Measurements from ENCODE around the gene TMA7B. TPM values are rescaled to one million over a fixed set of nuclear protein-coding genes. Genes with fewer than 3 reads are reported as not detected.

TMA7B gene
- total RNA-seq, 3 donors from 2014 or later = 0.16 TPM; not detected in 2

DNA sequence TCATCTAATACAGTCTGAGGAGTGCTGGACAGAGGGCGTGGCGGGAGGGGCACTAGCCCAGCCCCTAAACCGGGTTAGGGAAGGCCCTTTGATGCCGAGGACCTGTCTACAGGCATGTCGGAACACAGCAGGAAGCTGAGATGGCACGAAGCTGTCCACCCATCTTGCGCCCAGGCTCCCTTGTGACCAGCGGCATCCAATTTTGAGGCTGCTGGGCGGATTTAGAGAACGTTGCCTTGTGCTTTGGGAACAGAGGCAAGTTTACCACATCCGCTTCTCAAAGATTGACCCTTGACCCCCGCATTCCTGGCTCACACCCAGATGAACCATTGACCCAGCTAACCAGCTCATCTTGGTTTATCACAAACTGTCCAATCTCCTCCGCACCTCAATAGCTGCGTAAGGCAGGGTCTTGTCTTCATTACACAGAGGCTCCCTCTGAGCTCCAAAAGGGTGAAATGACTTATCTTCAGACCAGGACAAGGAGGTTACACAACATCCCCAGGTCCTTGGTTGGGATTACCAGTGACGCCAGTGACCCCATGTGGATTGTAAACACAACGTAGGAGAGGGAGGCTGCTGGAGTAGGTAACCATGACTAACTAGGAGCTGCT is 39.1 kb downstream of the TMA7B start:
- H3K4me3 ChIP-seq = no peak overlapping the region
- H3K27ac ChIP-seq = peak overlapping the region; percentile 16 to 68
- H3K27me3 ChIP-seq = no peaks in the 10 kb centered on the region
- no peak for DNase-seq (ENCODE audit: low spot score in 2 of 2)
- H3K36me3 ChIP-seq = no peaks in the 10 kb centered on the region
- TF ChIP-seq POLR2AphosphoS5 (IDR thresholded peaks at IDR 0.05) (no peak), POLR2A (IDR thresholded peaks at IDR 0.05) (no peak)
- TF ChIP-seq, protein P1, sequence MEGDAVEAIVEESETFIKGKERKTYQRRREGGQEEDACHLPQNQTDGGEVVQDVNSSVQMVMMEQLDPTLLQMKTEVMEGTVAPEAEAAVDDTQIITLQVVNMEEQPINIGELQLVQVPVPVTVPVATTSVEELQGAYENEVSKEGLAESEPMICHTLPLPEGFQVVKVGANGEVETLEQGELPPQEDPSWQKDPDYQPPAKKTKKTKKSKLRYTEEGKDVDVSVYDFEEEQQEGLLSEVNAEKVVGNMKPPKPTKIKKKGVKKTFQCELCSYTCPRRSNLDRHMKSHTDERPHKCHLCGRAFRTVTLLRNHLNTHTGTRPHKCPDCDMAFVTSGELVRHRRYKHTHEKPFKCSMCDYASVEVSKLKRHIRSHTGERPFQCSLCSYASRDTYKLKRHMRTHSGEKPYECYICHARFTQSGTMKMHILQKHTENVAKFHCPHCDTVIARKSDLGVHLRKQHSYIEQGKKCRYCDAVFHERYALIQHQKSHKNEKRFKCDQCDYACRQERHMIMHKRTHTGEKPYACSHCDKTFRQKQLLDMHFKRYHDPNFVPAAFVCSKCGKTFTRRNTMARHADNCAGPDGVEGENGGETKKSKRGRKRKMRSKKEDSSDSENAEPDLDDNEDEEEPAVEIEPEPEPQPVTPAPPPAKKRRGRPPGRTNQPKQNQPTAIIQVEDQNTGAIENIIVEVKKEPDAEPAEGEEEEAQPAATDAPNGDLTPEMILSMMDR (IDR thresholded peaks at IDR 0.05) = no peak
- H3K9me3 ChIP-seq = no peaks in the 10 kb centered on the region
- intact Hi-C loops (cut with DNase I; ENCODE audit: low total_unique reads) = no loop called here
- H3K4me1 ChIP-seq = peaks cover 0 to 28% of the 10 kb centered on the region in 2 donors

DNA sequence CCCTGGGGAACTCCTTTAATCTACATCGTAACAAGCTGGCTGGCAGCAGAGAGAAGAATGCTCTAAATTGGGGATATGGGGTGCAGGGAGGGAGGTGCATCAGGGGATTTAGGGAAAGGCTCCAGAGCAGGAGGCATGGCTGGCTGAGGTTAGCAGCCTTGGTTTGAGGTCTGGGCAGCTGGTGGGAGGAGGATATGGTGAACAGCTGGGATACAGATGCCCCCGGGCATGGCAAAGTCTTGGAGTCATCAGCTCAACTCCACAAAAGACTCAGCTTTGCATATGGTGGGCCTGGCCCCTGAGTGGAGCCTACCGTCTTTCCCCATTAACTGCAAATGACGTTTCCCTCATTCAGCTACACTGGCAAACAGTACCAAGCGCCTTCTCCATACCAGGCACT is 40.0 kb downstream of the TMA7B start:
- Histone ChIP-seq H3K9me3 (no peaks in the 10 kb centered on the region), H3K27ac (no peak overlapping the region), H3K36me3 (no peaks in the 10 kb centered on the region), H3K4me3 (no peak overlapping the region), H3K27me3 (no peaks in the 10 kb centered on the region), H3K4me1 (peaks cover 0 to 28% of the 10 kb centered on the region in 2 donors)
- intact Hi-C loops (cut with DNase I; ENCODE audit: low total_unique reads) = no loop called here
- no peak for TF ChIP-seq POLR2A (IDR thresholded peaks at IDR 0.05)
- TF ChIP-seq, protein P1 (IDR thresholded peaks at IDR 0.05) = no peak
- TF ChIP-seq POLR2AphosphoS5 (IDR thresholded peaks at IDR 0.05) = no peak
- DNase-seq (ENCODE audit: low spot score in 2 of 2) = no peak

DNA sequence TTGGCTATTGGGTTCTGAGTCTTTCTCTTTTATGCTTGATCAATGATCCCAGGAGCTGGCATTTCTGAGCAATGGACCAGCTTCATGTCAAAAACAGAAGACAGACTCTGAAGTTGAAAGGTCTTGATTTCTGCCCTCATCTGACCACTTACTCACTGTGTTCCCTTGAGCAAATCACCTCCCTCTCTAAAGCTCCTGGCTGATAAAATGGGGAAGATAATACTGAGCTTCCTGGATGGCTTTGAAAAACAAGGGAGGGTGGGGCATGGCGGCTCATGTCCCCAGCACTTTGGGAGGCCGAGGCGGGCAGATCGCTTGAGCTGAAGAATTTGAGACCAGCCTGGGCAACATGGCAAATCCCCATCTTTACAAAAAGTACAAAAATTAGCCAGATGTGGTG is 40.9 kb downstream of the TMA7B start:
- Histone ChIP-seq H3K36me3 (no peaks in the 10 kb centered on the region), H3K27ac (no peak overlapping the region), H3K9me3 (no peaks in the 10 kb centered on the region), H3K4me3 (no peak overlapping the region), H3K4me1 (peaks cover 0 to 28% of the 10 kb centered on the region in 2 donors), H3K27me3 (no peaks in the 10 kb centered on the region)
- DNase-seq (ENCODE audit: low spot score in 2 of 2) = no peak
- intact Hi-C loops (cut with DNase I; ENCODE audit: low total_unique reads) = no loop called here
- TF ChIP-seq POLR2AphosphoS5 (IDR thresholded peaks at IDR 0.05) (no peak), POLR2A (IDR thresholded peaks at IDR 0.05) (no peak)
- TF ChIP-seq, protein P1 (IDR thresholded peaks at IDR 0.05) = no peak

DNA sequence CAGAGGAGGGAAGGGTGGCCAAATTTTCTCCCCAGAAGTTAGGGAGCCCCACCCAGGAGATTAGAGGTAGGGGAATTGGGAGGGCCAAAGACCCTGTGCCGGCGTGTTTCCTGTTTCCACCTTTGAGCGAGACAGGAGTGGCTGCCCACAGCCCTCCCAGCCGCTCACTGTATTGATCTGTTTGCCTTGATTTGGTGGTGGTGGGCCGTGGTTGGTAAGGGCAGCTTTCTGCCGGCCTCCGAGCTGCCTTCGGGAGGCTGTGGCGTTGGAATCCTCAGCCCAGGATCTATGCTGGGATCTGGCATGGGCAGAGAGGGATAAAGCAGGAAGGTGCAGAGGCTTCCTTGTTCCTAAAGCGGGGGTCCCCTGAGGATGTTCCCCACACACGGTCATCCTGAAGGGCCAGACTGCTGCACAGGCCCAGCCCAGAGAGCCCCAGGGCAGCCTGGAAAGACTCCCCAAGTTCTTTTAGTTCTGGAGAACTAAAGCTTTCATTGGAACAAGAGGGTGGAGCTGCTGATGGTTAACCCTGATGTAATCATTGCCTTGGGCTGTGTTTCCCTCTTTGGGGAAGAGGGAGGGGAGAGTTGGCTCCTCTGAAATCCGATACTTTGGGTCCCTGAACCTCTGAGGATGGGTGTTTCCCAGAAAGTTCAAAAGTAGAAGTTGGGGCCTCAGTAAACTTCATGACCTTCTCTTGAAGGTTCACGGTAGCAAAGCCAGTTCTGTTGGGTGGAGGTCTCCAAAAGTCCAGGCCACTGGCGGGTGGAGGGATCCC is 41.8 kb downstream of the TMA7B start:
- peak overlapping the region; percentile 9 to 41 for H3K27ac ChIP-seq
- H3K4me3 ChIP-seq = no peak overlapping the region
- H3K36me3 ChIP-seq = no peaks in the 10 kb centered on the region
- H3K4me1 ChIP-seq = peaks cover 0 to 31% of the 10 kb centered on the region in 2 donors
- intact Hi-C loops (cut with DNase I; ENCODE audit: low total_unique reads) = no loop called here
- H3K27me3 ChIP-seq = no peaks in the 10 kb centered on the region
- no peak for DNase-seq (ENCODE audit: low spot score in 2 of 2)
- no peak for TF ChIP-seq POLR2A (IDR thresholded peaks at IDR 0.05)
- TF ChIP-seq, protein P1 (IDR thresholded peaks at IDR 0.05) = no peak
- TF ChIP-seq POLR2AphosphoS5 (IDR thresholded peaks at IDR 0.05) = no peak
- no peaks in the 10 kb centered on the region for H3K9me3 ChIP-seq
